Measurements from ENCODE around the gene CERK. TPM values are rescaled to one million over a fixed set of nuclear protein-coding genes. Genes with fewer than 3 reads are reported as not detected.
"Not testable (repeated sequence)": the region's sequence is repeated elsewhere in the genome, so short reads cannot be mapped to it uniquely, and the experiment has no call there.

Gene CERK
- total RNA-seq, 1 donor from 2014 or later: 46.3 TPM

GRCh38 chr22:46652847-46653331 is 85.2 kb downstream of the CERK start:
- TF ChIP-seq CTCF (IDR thresholded peaks at IDR 0.05; ENCODE audit: insufficient read depth, low read length, poor library complexity, severe bottlenecking): no peak
- no peaks in the 10 kb centered on the region for H3K27me3 ChIP-seq (ENCODE audit: control insufficient read depth, insufficient read depth, low read length)
- DNase-seq (ENCODE audit: low read depth): no peak
- H3K36me3 ChIP-seq (ENCODE audit: control insufficient read depth, insufficient read depth, low read length): no peaks in the 10 kb centered on the region
- H3K4me3 ChIP-seq (ENCODE audit: low read depth, low read length): no peak overlapping the region

- Histone ChIP-seq H3K4me3 (ENCODE audit: low read depth, low read length) (no peak overlapping the region), H3K27me3 (ENCODE audit: control insufficient read depth, insufficient read depth, low read length) (no peaks in the 10 kb centered on the region), H3K36me3 (ENCODE audit: control insufficient read depth, insufficient read depth, low read length) (no peaks in the 10 kb centered on the region)
- DNase-seq (ENCODE audit: low read depth): no peak
- TF ChIP-seq CTCF (IDR thresholded peaks at IDR 0.05; ENCODE audit: insufficient read depth, low read length, poor library complexity, severe bottlenecking): no peak
Measured at GRCh38 chr22:46652081-46652846, 85.8 kb downstream of the CERK start.

GRCh38 chr22:46651316-46651715 is 86.7 kb downstream of the CERK start:
- Histone ChIP-seq H3K4me3 (ENCODE audit: low read depth, low read length) (no peak overlapping the region), H3K36me3 (ENCODE audit: control insufficient read depth, insufficient read depth, low read length) (no peaks in the 10 kb centered on the region), H3K27me3 (ENCODE audit: control insufficient read depth, insufficient read depth, low read length) (no peaks in the 10 kb centered on the region)
- no peak for TF ChIP-seq CTCF (IDR thresholded peaks at IDR 0.05; ENCODE audit: insufficient read depth, low read length, poor library complexity, severe bottlenecking)
- DNase-seq (ENCODE audit: low read depth): no peak

- no peak for DNase-seq (ENCODE audit: low read depth)
- Histone ChIP-seq H3K4me3 (ENCODE audit: low read depth, low read length) (no peak overlapping the region), H3K36me3 (ENCODE audit: control insufficient read depth, insufficient read depth, low read length) (no peaks in the 10 kb centered on the region), H3K27me3 (ENCODE audit: control insufficient read depth, insufficient read depth, low read length) (no peaks in the 10 kb centered on the region)
- no peak for TF ChIP-seq CTCF (IDR thresholded peaks at IDR 0.05; ENCODE audit: insufficient read depth, low read length, poor library complexity, severe bottlenecking)
Measured at GRCh38 chr22:46650078-46650810, 87.8 kb downstream of the CERK start.

GRCh38 chr22:46649141-46650077 is 88.6 kb downstream of the CERK start:
- DNase-seq (ENCODE audit: low read depth): no peak
- H3K27me3 ChIP-seq (ENCODE audit: control insufficient read depth, insufficient read depth, low read length): no peaks in the 10 kb centered on the region
- TF ChIP-seq CTCF (IDR thresholded peaks at IDR 0.05; ENCODE audit: insufficient read depth, low read length, poor library complexity, severe bottlenecking): no peak
- no peaks in the 10 kb centered on the region for H3K36me3 ChIP-seq (ENCODE audit: control insufficient read depth, insufficient read depth, low read length)
- H3K4me3 ChIP-seq (ENCODE audit: low read depth, low read length): no peak overlapping the region

GRCh38 chr22:46648225-46648820 is 89.7 kb downstream of the CERK start:
- not testable (repeated sequence) for H3K4me3 ChIP-seq (ENCODE audit: low read depth, low read length); DNase-seq (ENCODE audit: low read depth); H3K36me3 ChIP-seq (ENCODE audit: control insufficient read depth, insufficient read depth, low read length)

More at GRCh38 chr22:46648225-46648820, 89.7 kb downstream of the CERK start:
- not testable (repeated sequence) for H3K27me3 ChIP-seq (ENCODE audit: control insufficient read depth, insufficient read depth, low read length)

Data from kidney epithelial cell (primary cell).